ENCODE data around the gene FGFBP3.
A peak's percentile ranks its signal among the peaks of the same experiment; 100 is the strongest.
"Not testable (repeated sequence)": the region's sequence is repeated elsewhere in the genome, so short reads cannot be mapped to it uniquely, and the experiment has no call there.

The FGFBP3 gene

GRCh38 chr10:91901784-91902677 lies 7.3 kb downstream of the FGFBP3 start:
- peak in 1 of 2 experiments; percentile 41 for DNase-seq (ENCODE audit: low read depth in 2 of 2)

- DNase-seq (ENCODE audit: low read depth in 2 of 2): no peak
Observed at GRCh38 chr10:91897421-91897820, 11.9 kb downstream of the FGFBP3 start.

- DNase-seq (ENCODE audit: low read depth in 2 of 2): no peak
Observed at GRCh38 chr10:91896212-91896756, 13.0 kb downstream of the FGFBP3 start.

- DNase-seq (ENCODE audit: low read depth in 2 of 2): not testable (repeated sequence)
Observed at GRCh38 chr10:91894261-91894685, 15.0 kb downstream of the FGFBP3 start.

GRCh38 chr10:91893051-91893450 lies 16.2 kb downstream of the FGFBP3 start:
- no peak for DNase-seq (ENCODE audit: low read depth in 2 of 2)

GRCh38 chr10:91891125-91892001 lies 17.9 kb downstream of the FGFBP3 start:
- no peak for DNase-seq (ENCODE audit: low read depth in 2 of 2)

GRCh38 chr10:91887272-91888076 lies 21.8 kb downstream of the FGFBP3 start:
- peak in 1 of 2 experiments; percentile 11 for DNase-seq (ENCODE audit: low read depth in 2 of 2)

GRCh38 chr10:91886954-91887271 lies 22.4 kb downstream of the FGFBP3 start:
- no peak for DNase-seq (ENCODE audit: low read depth in 2 of 2)

- DNase-seq (ENCODE audit: low read depth in 2 of 2): no peak
Observed at GRCh38 chr10:91885362-91886079, 23.8 kb downstream of the FGFBP3 start.

- DNase-seq (ENCODE audit: low read depth in 2 of 2): no peak
Observed at GRCh38 chr10:91884536-91884935, 24.8 kb downstream of the FGFBP3 start.

GRCh38 chr10:91883549-91884444 lies 25.5 kb downstream of the FGFBP3 start:
- DNase-seq (ENCODE audit: low read depth in 2 of 2): no peak

- no peak for DNase-seq (ENCODE audit: low read depth in 2 of 2)
Observed at GRCh38 chr10:91880310-91880709, 29.0 kb downstream of the FGFBP3 start.

- no peak for DNase-seq (ENCODE audit: low read depth in 2 of 2)
Observed at GRCh38 chr10:91879515-91880170, 29.6 kb downstream of the FGFBP3 start.

GRCh38 chr10:91875779-91876178 lies 33.5 kb downstream of the FGFBP3 start:
- DNase-seq (ENCODE audit: low read depth in 2 of 2): no peak

GRCh38 chr10:91875156-91875555 lies 34.1 kb downstream of the FGFBP3 start:
- DNase-seq (ENCODE audit: low read depth in 2 of 2): no peak

GRCh38 chr10:91865562-91866081 lies 43.7 kb downstream of the FGFBP3 start:
- no peak for DNase-seq (ENCODE audit: low read depth in 2 of 2)

- no peak for DNase-seq (ENCODE audit: low read depth in 2 of 2)
Observed at GRCh38 chr10:91864744-91865143, 44.5 kb downstream of the FGFBP3 start.

GRCh38 chr10:91864099-91864498 lies 45.2 kb downstream of the FGFBP3 start:
- no peak for DNase-seq (ENCODE audit: low read depth in 2 of 2)

- DNase-seq (ENCODE audit: low read depth in 2 of 2): no peak
Observed at GRCh38 chr10:91860885-91861284, 48.4 kb downstream of the FGFBP3 start.

All from stimulated activated CD4-positive, alpha-beta T cell treated with anti-CD3 and anti-CD28 coated beads, Interleukin-12 subunit alpha, Interleukin-12 subunit beta, amount 100 ng/mL, for 24 hours (primary cell).